Lower lobe of right lung (tissue), 2 donors: ENCODE measurements around the gene DYNLRB2. TPM values are rescaled to one million over a fixed set of nuclear protein-coding genes. Genes with fewer than 3 reads are reported as not detected.

Experiments
- ATAC-seq, 2 donors: fragments of 200-7000 bp; cut with Tn5 transposase; one replicate each; pipeline ENCODE4 v1.9.1; 2020 to 2022; ENCODE audit warnings: mild to moderate bottlenecking in 2 of 2, moderate library complexity in 2 of 2
- DNase-seq: peaks from one replicate; pipeline ENCODE4 v3.0.0-alpha.2; 2020
- H3K27ac ChIP-seq: fragments of 200-600 bp; one replicate; pipeline ENCODE4 v1.8.0; 2022
- H3K27me3 ChIP-seq: fragments of 200-600 bp; one replicate; pipeline ENCODE4 v1.8.0; 2022; ENCODE audit warnings: low read depth
- H3K36me3 ChIP-seq: fragments of 200-600 bp; one replicate; pipeline ENCODE4 v1.8.0; 2022; ENCODE audit warnings: mild to moderate bottlenecking
- H3K4me1 ChIP-seq: fragments of 200-600 bp; one replicate; pipeline ENCODE4 v1.8.0; 2022
- H3K4me3 ChIP-seq: fragments of 200-600 bp; one replicate; pipeline ENCODE4 v1.8.0; 2022; ENCODE audit warnings: mild to moderate bottlenecking
- H3K9me3 ChIP-seq: fragments of 200-600 bp; one replicate; pipeline ENCODE4 v1.8.0; 2022
- intact Hi-C: fragments of 100-400 bp; cut with DNase I; formaldehyde crosslinking; loops from one replicate; pipeline ENCODE4 v1.11.0; 2022
- total RNA-seq: library from RNA; stranded (reverse); fragmentation: NEBNext Ultra II Directional; extraction: Animal tissue kit (Norgen Biotek cat#: 25700); gene quantifications from one replicate; pipeline ENCODE4 v1.2.1, GENCODE V29; 2021
- TF ChIP-seq, protein P1 (sequence below): fragments of 200-600 bp; IDR thresholded peaks from one replicate; pipeline ENCODE4 v1.8.0; 2022; ENCODE audit warnings: antibody characterized with exemption, mild to moderate bottlenecking
- donor health status: DM: no; HTN: yes; CAD: no; lungs with severe emphysema.

The DYNLRB2 gene
- total RNA-seq, 1 donor from 2014 or later = 7.1 TPM

GRCh38 chr16:80596507-80597207 lies 55.9 kb downstream of the DYNLRB2 start:
- Histone ChIP-seq H3K27me3 (no peaks in the 10 kb centered on the region), H3K36me3 (no peaks in the 10 kb centered on the region)
- intact Hi-C loops = no loop called here

GRCh38 chr16:80599466-80599865 lies 58.7 kb downstream of the DYNLRB2 start:
- no peaks in the 10 kb centered on the region for H3K27me3 ChIP-seq
- H3K27ac ChIP-seq = no peak overlapping the region
- TF ChIP-seq, protein P1, sequence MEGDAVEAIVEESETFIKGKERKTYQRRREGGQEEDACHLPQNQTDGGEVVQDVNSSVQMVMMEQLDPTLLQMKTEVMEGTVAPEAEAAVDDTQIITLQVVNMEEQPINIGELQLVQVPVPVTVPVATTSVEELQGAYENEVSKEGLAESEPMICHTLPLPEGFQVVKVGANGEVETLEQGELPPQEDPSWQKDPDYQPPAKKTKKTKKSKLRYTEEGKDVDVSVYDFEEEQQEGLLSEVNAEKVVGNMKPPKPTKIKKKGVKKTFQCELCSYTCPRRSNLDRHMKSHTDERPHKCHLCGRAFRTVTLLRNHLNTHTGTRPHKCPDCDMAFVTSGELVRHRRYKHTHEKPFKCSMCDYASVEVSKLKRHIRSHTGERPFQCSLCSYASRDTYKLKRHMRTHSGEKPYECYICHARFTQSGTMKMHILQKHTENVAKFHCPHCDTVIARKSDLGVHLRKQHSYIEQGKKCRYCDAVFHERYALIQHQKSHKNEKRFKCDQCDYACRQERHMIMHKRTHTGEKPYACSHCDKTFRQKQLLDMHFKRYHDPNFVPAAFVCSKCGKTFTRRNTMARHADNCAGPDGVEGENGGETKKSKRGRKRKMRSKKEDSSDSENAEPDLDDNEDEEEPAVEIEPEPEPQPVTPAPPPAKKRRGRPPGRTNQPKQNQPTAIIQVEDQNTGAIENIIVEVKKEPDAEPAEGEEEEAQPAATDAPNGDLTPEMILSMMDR = no peak
- peaks cover 8% of the 10 kb centered on the region for H3K36me3 ChIP-seq
- ATAC-seq (no peak), DNase-seq (no peak)
- no peaks in the 10 kb centered on the region for H3K9me3 ChIP-seq
- no peaks in the 10 kb centered on the region for H3K4me1 ChIP-seq
- intact Hi-C loops = no loop called here
- no peak overlapping the region for H3K4me3 ChIP-seq

More at GRCh38 chr16:80596507-80597207, 55.9 kb downstream of the DYNLRB2 start:
- TF ChIP-seq, protein P1 = no peak
- Histone ChIP-seq H3K4me1 (no peaks in the 10 kb centered on the region), H3K9me3 (no peaks in the 10 kb centered on the region), H3K27ac (no peak overlapping the region), H3K4me3 (no peak overlapping the region)
- DNase-seq = no peak
- ATAC-seq = no peak
